B cell (primary cell): ENCODE measurements around the gene ZNF609. TPM values are rescaled to one million over a fixed set of nuclear protein-coding genes. Genes with fewer than 3 reads are reported as not detected.

Experiments used
- ATAC-seq: fragments of 200-7000 bp; cut with Tn5 transposase; one replicate; pipeline ENCODE4 v1.10.0; 2021; ENCODE audit warnings: low read depth, mild to moderate bottlenecking, moderate number of reproducible peaks, moderate library complexity
- CTCF ChIA-PET: fragments of 350-600 bp; sonication (Branson Sonifier 250); formaldehyde crosslinking; loops from one replicate; lab custom pipeline; 2021; ENCODE audit warnings: antibody characterized with exemption, inconsistent platforms; lab: Charles Lee
- POLR2A ChIA-PET: fragments of 350-600 bp; sonication (Branson Sonifier 250); formaldehyde crosslinking; loops from one replicate; lab custom pipeline; 2021; ENCODE audit warnings: antibody characterized with exemption; lab: Charles Lee
- DNase-seq: peaks from one replicate; pipeline ENCODE4 v3.0.0; 2013
- H2AFZ ChIP-seq: 2 replicates; pipeline ENCODE4 v1.6.1; 2012; ENCODE audit warnings: mild to moderate bottlenecking, low read depth, low read length; ENCODE audit not compliant: insufficient read depth, poor library complexity, severe bottlenecking
- H3K27ac ChIP-seq, 2 donors: 1 replicate in 1 of 2; 2 replicates in 1 of 2; pipeline ENCODE4 v1.5.1; 2012 to 2013; ENCODE audit warnings: low read length in 2 of 2, mild to moderate bottlenecking in 2 of 2, moderate library complexity in 1 of 2
- H3K27me3 ChIP-seq, 4 experiments: fragments of 200-600 bp in 1 of 4; sonication (generic) in 1 of 4; replicated peaks in 1 of 4; 1 replicate in 2 of 4; 2 replicates in 2 of 4; pipeline versions ENCODE4 v1.6.1 to v1.7.0; 2013 to 2016; ENCODE audit warnings: low read length in 3 of 4, mild to moderate bottlenecking in 2 of 4, mixed read lengths in 1 of 4, moderate library complexity in 1 of 4; ENCODE audit not compliant: insufficient read depth in 4 of 4, control insufficient read depth in 3 of 4; ENCODE audit errors: control extremely low read depth in 1 of 4
- H3K36me3 ChIP-seq, 2 experiments: replicated peaks in 1 of 2; 1 replicate in 1 of 2; 2 replicates in 1 of 2; pipeline versions ENCODE4 v1.6.1 to v1.7.1; 2013; ENCODE audit warnings: low read length in 1 of 2; ENCODE audit not compliant: insufficient read depth in 2 of 2, control insufficient read depth in 1 of 2; ENCODE audit errors: control extremely low read depth in 1 of 2, extremely low read depth in 1 of 2
- H3K4me1 ChIP-seq, 2 donors: fragments of 200-600 bp in 1 of 2; sonication (generic) in 1 of 2; 1 replicate in 1 of 2; 2 replicates in 1 of 2; pipeline versions ENCODE4 v1.5.1 to v1.6.1; 2013 to 2017; ENCODE audit warnings: low read length in 2 of 2; ENCODE audit not compliant: control insufficient read depth in 2 of 2, insufficient read depth in 2 of 2
- H3K4me2 ChIP-seq: replicated peaks from 2 replicates; pipeline ENCODE3; 2012; ENCODE audit warnings: mild to moderate bottlenecking, low read depth, low read length; ENCODE audit not compliant: poor library complexity, severe bottlenecking
- H3K4me3 ChIP-seq, 5 experiments: fragments of 200-600 bp in 1 of 5; sonication (generic) in 1 of 5; 1 replicate in 3 of 5; 2 replicates in 2 of 5; pipeline versions ENCODE4 v1.5.1 to v1.7.0; 2011 to 2016; ENCODE audit warnings: low read length in 4 of 5, mild to moderate bottlenecking in 4 of 5, low read depth in 2 of 5, control low read depth in 1 of 5, moderate library complexity in 1 of 5; ENCODE audit not compliant: insufficient read depth in 1 of 5; ENCODE audit errors: control extremely low read depth in 1 of 5, extremely low read depth in 1 of 5
- H3K79me2 ChIP-seq: fragments of 200-600 bp; sonication (generic); one replicate; pipeline ENCODE4 v1.6.0; 2016; ENCODE audit warnings: low read length; ENCODE audit not compliant: control insufficient read depth, insufficient read depth
- H3K9ac ChIP-seq: fragments of 200-600 bp; sonication (generic); 2 replicates; pipeline ENCODE4 v1.6.1; 2017; ENCODE audit warnings: mild to moderate bottlenecking, low read length, moderate library complexity
- H3K9me3 ChIP-seq, 3 donors: one replicate each; pipeline versions ENCODE4 v1.6.1 to v1.7.1; 2013; ENCODE audit warnings: low read length in 2 of 3; ENCODE audit not compliant: control insufficient read depth in 2 of 3, insufficient read depth in 1 of 3; ENCODE audit errors: control extremely low read depth in 1 of 3
- H4K20me1 ChIP-seq: 2 replicates; pipeline ENCODE4 v1.6.0; 2012; ENCODE audit warnings: mild to moderate bottlenecking, low read length; ENCODE audit not compliant: insufficient read depth, control insufficient read depth, poor library complexity, severe bottlenecking
- H3K27ac Mint-ChIP-seq: one replicate; pipeline ENCODE4 v1.8.0; 2021; ENCODE audit warnings: mixed read lengths
- H3K27me3 Mint-ChIP-seq: one replicate; pipeline ENCODE4 v1.8.0; 2021; ENCODE audit warnings: mixed read lengths
- H3K4me1 Mint-ChIP-seq: one replicate; pipeline ENCODE4 v1.8.0; 2021; ENCODE audit warnings: mixed read lengths
- H3K4me3 Mint-ChIP-seq: one replicate; pipeline ENCODE4 v1.8.0; 2021; ENCODE audit warnings: mixed read lengths
- H3K9me3 Mint-ChIP-seq: one replicate; pipeline ENCODE4 v1.8.0; 2022; ENCODE audit warnings: mixed read lengths; ENCODE audit not compliant: insufficient read depth
- EZH2 ChIP-seq: IDR thresholded peaks from 2 replicates; pipeline ENCODE4 v1.6.1; 2012; ENCODE audit warnings: borderline replicate concordance, low read depth, mild to moderate bottlenecking, moderate library complexity, low read length; ENCODE audit not compliant: insufficient read depth, poor library complexity, severe bottlenecking
- WGBS: methylation state at CpG from one replicate; pipeline ENCODE4 v1.1.5; 2013; ENCODE audit warnings: missing lambda C conversion rate; ENCODE audit not compliant: insufficient coverage; 5-methylcytosine and 5-hydroxymethylcytosine counted together
- intact Hi-C: fragments of 100-400 bp; cut with micrococcal nuclease; formaldehyde crosslinking; loops from one replicate; pipeline ENCODE4 v1.10.0; 2022
- polyA plus RNA-seq: library from polyadenylated mRNA; depleted of rRNA; stranded (reverse); fragments of >200 nt; gene quantifications from 2 replicates; pipeline ENCODE4 v1.2.3, GENCODE V29; 2012
- total RNA-seq, 2 donors: library from RNA; stranded (reverse); fragments of 120-200 nt in 1 of 2; gene quantifications; 1 replicate in 1 of 2; 2 replicates in 1 of 2; pipeline versions ENCODE4 v1.2.3 to v1.2.4, GENCODE V29; 2013 to 2022
- TF ChIP-seq, protein P1 (sequence below): fragments of 200-600 bp; IDR thresholded peaks from one replicate; pipeline ENCODE4 v1.8.0; 2022; ENCODE audit warnings: antibody characterized with exemption, mild to moderate bottlenecking

The ZNF609 gene
- total and polyA plus RNA-seq, 2 donors (not counting 1 experiment from before 2014, with no cell fraction given), result 5.8 to 32.9 TPM

DNA sequence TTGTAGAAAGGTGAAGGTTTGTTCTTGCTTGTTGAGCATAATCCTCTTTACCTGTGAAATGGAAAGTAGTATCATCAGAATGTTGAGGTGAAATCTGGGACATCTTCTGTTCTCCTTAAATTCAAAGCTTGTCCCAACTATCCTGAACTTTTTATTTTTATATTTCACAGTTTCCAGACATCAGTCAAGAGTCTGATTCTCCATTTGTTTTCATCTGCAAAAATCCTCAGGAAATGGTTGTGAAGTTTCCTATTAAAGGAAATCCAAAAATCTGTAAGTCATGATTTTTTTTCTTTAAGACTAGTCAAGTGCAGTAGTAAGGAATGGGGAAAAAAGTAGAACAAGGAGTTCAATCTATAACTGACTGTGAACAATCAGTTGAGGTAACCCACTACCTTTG is 15.5 kb upstream of the ZNF609 start:
- Mint-ChIP-seq H3K27ac (no peak overlapping the region), H3K4me1 (peaks cover 20% of the 10 kb centered on the region), H3K4me3 (no peak overlapping the region), H3K27me3 (no peaks in the 10 kb centered on the region), H3K9me3 (no peaks in the 10 kb centered on the region)
- Histone ChIP-seq H3K9me3 (no peaks in the 10 kb centered on the region), H3K4me2 (no peak overlapping the region), H3K27ac (no peak overlapping the region), H3K27me3 (no peaks in the 10 kb centered on the region), H4K20me1 (no peaks in the 10 kb centered on the region), H3K4me3 (no peak overlapping the region), H3K9ac (no peak overlapping the region), H3K4me1 (peaks cover 11 to 12% of the 10 kb centered on the region in 2 donors), H3K79me2 (no peaks in the 10 kb centered on the region), H3K36me3 (peaks cover 3 to 5% of the 10 kb centered on the region in 2 experiments), H2AFZ (no peak overlapping the region)
- DNase-seq (no peak), ATAC-seq (no peak)
- TF ChIP-seq, protein P1, sequence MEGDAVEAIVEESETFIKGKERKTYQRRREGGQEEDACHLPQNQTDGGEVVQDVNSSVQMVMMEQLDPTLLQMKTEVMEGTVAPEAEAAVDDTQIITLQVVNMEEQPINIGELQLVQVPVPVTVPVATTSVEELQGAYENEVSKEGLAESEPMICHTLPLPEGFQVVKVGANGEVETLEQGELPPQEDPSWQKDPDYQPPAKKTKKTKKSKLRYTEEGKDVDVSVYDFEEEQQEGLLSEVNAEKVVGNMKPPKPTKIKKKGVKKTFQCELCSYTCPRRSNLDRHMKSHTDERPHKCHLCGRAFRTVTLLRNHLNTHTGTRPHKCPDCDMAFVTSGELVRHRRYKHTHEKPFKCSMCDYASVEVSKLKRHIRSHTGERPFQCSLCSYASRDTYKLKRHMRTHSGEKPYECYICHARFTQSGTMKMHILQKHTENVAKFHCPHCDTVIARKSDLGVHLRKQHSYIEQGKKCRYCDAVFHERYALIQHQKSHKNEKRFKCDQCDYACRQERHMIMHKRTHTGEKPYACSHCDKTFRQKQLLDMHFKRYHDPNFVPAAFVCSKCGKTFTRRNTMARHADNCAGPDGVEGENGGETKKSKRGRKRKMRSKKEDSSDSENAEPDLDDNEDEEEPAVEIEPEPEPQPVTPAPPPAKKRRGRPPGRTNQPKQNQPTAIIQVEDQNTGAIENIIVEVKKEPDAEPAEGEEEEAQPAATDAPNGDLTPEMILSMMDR, result no peak
- no peak for TF ChIP-seq EZH2
- CTCF ChIA-PET, result interaction anchor here (0.7 kb wide), 1 partner anchor 13 kb away, joined by 3 read pairs; no protein-coding TSS in a partner anchor
- POLR2A ChIA-PET, result no interaction called here
- intact Hi-C loops, result no loop called here

DNA sequence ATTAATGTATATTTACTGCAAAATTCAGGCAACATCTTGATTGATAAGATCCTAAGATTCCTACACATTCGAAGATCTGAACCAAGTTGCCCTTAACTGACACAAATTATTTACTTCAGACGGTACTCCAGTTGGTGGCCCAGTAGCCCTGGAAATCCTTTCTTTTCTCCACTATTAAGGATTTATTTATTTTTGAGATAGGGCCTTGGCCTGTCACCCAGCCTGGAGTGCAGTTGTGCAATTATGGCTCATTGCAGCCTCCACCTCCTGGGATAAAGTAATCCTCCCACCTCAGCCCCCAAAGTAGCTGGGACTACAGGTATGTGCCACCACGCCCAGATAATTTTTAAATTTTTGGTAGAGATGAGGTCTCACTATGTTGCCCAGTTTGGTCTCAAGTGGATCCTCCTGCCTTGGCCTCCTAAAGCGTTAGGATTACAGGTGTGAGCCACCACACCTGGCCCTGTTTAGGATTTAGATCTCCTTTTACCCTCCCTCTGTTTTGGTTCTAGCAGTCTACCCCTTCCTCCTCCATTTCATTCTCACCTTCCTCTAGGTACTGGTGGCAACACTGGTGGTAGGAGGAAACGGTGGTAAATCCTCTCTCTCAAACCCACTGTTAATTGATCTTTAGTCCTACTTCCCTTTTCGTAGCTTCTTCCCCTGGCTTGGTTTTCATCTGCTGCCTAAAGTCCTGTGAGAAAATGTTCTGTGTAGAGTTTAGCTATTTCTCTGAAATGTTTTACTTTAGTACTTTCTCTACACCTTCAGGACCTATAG is 12.7 kb upstream of the ZNF609 start:
- Histone ChIP-seq H3K79me2 (no peaks in the 10 kb centered on the region), H3K27ac (peak overlapping the region in 1 of 2 donors; percentile 24), H3K27me3 (no peaks in the 10 kb centered on the region), H3K4me1 (peaks cover 11 to 14% of the 10 kb centered on the region in 2 donors), H3K4me3 (no peak overlapping the region), H3K36me3 (peaks cover 5 to 8% of the 10 kb centered on the region in 2 experiments), H3K9ac (no peak overlapping the region), H2AFZ (no peak overlapping the region), H3K9me3 (no peaks in the 10 kb centered on the region), H3K4me2 (no peak overlapping the region), H4K20me1 (no peaks in the 10 kb centered on the region)
- intact Hi-C loops, result no loop called here
- DNase-seq (peak; percentile 40), ATAC-seq (no peak)
- no peak overlapping the region for H3K4me3 Mint-ChIP-seq
- TF ChIP-seq, protein P1, result no peak
- no peak for TF ChIP-seq EZH2
- no peaks in the 10 kb centered on the region for H3K27me3 Mint-ChIP-seq
- 83% methylated on average over 1 of the region's 6 CpGs for whole genome bisulfite sequencing
- H3K9me3 Mint-ChIP-seq, result no peaks in the 10 kb centered on the region
- ChIA-PET POLR2A (no interaction called here), CTCF (no interaction called here)
- H3K27ac Mint-ChIP-seq, result peak overlapping the region; percentile 59
- H3K4me1 Mint-ChIP-seq, result peaks cover 24% of the 10 kb centered on the region
